Measurements from ENCODE around the gene CARD11.
A peak's percentile ranks its signal among the peaks of the same experiment; 100 is the strongest.

The CARD11 gene
- long read RNA-seq, result 0 reads

DNA sequence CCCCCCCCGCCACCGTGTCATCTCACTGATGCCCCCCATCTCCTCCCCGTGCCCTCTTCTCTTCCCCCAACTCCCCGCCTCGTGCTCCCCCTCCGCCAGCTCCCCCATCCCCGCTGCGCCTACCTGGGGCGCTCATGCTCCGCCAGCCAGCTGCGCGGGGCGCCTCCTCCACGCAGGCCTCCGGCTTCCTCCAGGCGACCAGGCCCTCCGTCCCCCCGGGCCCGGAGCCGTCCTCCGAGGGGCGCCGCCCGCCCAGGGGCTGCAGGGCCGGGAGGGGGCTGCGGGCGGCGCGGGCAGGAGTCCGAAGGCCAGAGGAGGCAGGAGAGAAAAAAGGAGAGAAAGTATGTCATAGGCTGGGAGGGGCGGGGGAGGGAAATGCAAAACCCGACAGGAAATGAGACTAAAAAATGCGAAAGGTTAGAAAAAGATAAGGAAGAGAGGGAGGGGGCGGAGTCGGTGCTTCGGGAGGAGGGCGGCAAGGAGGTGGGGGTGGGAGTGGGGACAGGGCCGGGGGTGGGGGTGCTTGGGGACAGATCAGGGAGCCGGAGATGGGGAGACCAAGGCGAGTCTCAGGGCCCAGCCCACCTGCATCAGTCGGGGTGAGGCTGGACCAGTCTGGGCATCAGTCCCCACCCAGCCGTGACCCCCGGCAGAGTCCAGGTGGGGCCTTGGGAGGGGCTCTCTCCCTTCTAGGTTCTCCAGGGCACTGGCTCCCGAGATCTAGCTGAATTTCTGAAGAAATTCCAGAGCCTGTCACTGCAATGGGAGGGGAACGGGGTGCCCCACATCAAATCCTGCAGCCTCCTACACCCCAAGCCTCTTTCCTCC lies at the start of gene CARD11:
Gene CARD11, minus strand, starts transcription at position 324 of the 828 bp plus-strand sequence. CDS start 85,361 bp downstream, outside the sequence.
- DNase-seq (ENCODE audit: low read depth in 1 of 2, low spot score in 1 of 2), result no peak
- Histone ChIP-seq H3K27me3 (ENCODE audit: insufficient read depth, poor library complexity, severe bottlenecking) (peaks cover 14% of the 10 kb centered on the region), H3K27ac (replicated peaks) (no peak within 1 kb of the TSS), H3K4me3 (replicated peaks; ENCODE audit: insufficient read depth, low read length) (no peak within 1 kb of the TSS)
- TF ChIP-seq, protein P1, sequence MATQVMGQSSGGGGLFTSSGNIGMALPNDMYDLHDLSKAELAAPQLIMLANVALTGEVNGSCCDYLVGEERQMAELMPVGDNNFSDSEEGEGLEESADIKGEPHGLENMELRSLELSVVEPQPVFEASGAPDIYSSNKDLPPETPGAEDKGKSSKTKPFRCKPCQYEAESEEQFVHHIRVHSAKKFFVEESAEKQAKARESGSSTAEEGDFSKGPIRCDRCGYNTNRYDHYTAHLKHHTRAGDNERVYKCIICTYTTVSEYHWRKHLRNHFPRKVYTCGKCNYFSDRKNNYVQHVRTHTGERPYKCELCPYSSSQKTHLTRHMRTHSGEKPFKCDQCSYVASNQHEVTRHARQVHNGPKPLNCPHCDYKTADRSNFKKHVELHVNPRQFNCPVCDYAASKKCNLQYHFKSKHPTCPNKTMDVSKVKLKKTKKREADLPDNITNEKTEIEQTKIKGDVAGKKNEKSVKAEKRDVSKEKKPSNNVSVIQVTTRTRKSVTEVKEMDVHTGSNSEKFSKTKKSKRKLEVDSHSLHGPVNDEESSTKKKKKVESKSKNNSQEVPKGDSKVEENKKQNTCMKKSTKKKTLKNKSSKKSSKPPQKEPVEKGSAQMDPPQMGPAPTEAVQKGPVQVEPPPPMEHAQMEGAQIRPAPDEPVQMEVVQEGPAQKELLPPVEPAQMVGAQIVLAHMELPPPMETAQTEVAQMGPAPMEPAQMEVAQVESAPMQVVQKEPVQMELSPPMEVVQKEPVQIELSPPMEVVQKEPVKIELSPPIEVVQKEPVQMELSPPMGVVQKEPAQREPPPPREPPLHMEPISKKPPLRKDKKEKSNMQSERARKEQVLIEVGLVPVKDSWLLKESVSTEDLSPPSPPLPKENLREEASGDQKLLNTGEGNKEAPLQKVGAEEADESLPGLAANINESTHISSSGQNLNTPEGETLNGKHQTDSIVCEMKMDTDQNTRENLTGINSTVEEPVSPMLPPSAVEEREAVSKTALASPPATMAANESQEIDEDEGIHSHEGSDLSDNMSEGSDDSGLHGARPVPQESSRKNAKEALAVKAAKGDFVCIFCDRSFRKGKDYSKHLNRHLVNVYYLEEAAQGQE (IDR thresholded peaks at IDR 0.05; ENCODE audit: insufficient replicate concordance, low read depth), result no peak
- TF ChIP-seq POLR2AphosphoS5 (IDR thresholded peaks at IDR 0.05; ENCODE audit: low read depth), result no peak
- TF ChIP-seq SPI1 (IDR thresholded peaks at IDR 0.05; ENCODE audit: borderline replicate concordance, low read depth), result no peak
- no peak for TF ChIP-seq GABPA (IDR thresholded peaks at IDR 0.05; ENCODE audit: low read depth)
- TF ChIP-seq, protein P2, sequence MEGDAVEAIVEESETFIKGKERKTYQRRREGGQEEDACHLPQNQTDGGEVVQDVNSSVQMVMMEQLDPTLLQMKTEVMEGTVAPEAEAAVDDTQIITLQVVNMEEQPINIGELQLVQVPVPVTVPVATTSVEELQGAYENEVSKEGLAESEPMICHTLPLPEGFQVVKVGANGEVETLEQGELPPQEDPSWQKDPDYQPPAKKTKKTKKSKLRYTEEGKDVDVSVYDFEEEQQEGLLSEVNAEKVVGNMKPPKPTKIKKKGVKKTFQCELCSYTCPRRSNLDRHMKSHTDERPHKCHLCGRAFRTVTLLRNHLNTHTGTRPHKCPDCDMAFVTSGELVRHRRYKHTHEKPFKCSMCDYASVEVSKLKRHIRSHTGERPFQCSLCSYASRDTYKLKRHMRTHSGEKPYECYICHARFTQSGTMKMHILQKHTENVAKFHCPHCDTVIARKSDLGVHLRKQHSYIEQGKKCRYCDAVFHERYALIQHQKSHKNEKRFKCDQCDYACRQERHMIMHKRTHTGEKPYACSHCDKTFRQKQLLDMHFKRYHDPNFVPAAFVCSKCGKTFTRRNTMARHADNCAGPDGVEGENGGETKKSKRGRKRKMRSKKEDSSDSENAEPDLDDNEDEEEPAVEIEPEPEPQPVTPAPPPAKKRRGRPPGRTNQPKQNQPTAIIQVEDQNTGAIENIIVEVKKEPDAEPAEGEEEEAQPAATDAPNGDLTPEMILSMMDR (IDR thresholded peaks at IDR 0.05; ENCODE audit: insufficient read depth, low read length), result no peak

DNA sequence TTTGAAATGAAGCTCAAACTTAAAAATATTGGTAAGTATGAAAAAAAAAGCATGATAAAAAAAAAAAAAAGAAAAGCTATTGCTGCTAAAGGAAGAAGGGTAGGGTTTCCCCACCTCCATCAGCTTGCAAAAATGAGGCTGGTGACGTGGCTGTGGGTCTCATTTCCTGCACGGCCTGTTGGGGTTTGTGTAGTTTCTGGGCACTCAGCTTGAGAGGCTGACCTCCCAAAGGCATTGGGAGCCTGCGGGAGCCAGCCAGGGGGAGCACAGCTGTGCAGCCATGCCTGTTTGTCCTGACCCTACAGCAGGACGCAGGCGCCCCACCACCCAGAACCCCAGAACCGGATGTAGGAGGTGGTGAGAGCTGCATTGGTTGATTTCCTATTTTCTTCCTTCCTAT lies 48.8 kb upstream of the CARD11 start:
- peak in 1 of 2 experiments; percentile 16 for DNase-seq (ENCODE audit: low read depth in 1 of 2, low spot score in 1 of 2)

DNA sequence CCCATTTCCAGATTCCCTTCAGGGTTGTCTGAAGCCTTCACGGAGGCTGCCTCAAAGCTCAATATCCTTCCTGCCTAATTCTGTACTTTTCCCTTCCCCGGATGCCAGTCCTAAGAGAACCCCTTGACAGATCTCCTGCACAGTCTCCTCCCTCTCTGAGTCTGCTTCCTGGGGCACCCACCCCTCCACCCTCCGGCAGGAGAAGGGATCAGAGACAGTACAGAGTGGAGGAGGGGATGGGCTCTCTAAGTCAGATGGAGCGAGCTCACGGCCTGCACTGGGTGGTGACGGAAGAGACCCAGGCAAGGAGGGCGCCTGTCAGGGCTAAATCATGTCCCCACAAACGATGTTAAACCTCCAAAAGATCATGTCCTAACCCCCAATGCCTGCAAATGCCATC lies 48.0 kb upstream of the CARD11 start:
- H3K27ac ChIP-seq (replicated peaks), result no peak overlapping the region
- DNase-seq (ENCODE audit: low read depth in 1 of 2, low spot score in 1 of 2), result no peak
- H3K4me3 ChIP-seq (replicated peaks; ENCODE audit: insufficient read depth, low read length), result no peak overlapping the region
- no peaks in the 10 kb centered on the region for H3K27me3 ChIP-seq (ENCODE audit: insufficient read depth, poor library complexity, severe bottlenecking)
- no peak for TF ChIP-seq POLR2AphosphoS5 (IDR thresholded peaks at IDR 0.05; ENCODE audit: low read depth)
- TF ChIP-seq GABPA (IDR thresholded peaks at IDR 0.05; ENCODE audit: low read depth), result no peak
- TF ChIP-seq, protein P1 (IDR thresholded peaks at IDR 0.05; ENCODE audit: insufficient replicate concordance, low read depth), result no peak
- TF ChIP-seq, protein P2 (IDR thresholded peaks at IDR 0.05; ENCODE audit: insufficient read depth, low read length), result no peak
- TF ChIP-seq SPI1 (IDR thresholded peaks at IDR 0.05; ENCODE audit: borderline replicate concordance, low read depth), result no peak

More for the DNA sequence above, 48.8 kb upstream of the CARD11 start:
- H3K4me3 ChIP-seq (replicated peaks; ENCODE audit: insufficient read depth, low read length), result no peak overlapping the region
- no peak for TF ChIP-seq GABPA (IDR thresholded peaks at IDR 0.05; ENCODE audit: low read depth)
- TF ChIP-seq, protein P2 (IDR thresholded peaks at IDR 0.05; ENCODE audit: insufficient read depth, low read length), result no peak
- TF ChIP-seq, protein P1 (IDR thresholded peaks at IDR 0.05; ENCODE audit: insufficient replicate concordance, low read depth), result no peak
- no peak for TF ChIP-seq POLR2AphosphoS5 (IDR thresholded peaks at IDR 0.05; ENCODE audit: low read depth)
- TF ChIP-seq SPI1 (IDR thresholded peaks at IDR 0.05; ENCODE audit: borderline replicate concordance, low read depth), result no peak
- no peak overlapping the region for H3K27ac ChIP-seq (replicated peaks)
- no peaks in the 10 kb centered on the region for H3K27me3 ChIP-seq (ENCODE audit: insufficient read depth, poor library complexity, severe bottlenecking)

Data from HL-60 (cell line).